Glutamatergic neuron (in vitro differentiated cells): Measurements from ENCODE around the gene SERTAD3. TPM values are rescaled to one million over a fixed set of nuclear protein-coding genes. Genes with fewer than 3 reads are reported as not detected.

Experiments
- DNase-seq: peaks from one replicate; pipeline ENCODE4 v3.0.0; 2022
- H3K27ac Mint-ChIP-seq: one replicate; pipeline ENCODE4 v1.8.0; 2020; ENCODE audit warnings: mild to moderate bottlenecking, mixed read lengths, inconsistent platforms; ENCODE audit not compliant: unreplicated experiment
- H3K27me3 Mint-ChIP-seq: one replicate; pipeline ENCODE4 v1.8.0; 2020; ENCODE audit warnings: mild to moderate bottlenecking, moderate library complexity, mixed read lengths, inconsistent platforms; ENCODE audit not compliant: unreplicated experiment
- H3K36me3 Mint-ChIP-seq: one replicate; pipeline ENCODE4 v1.8.0; 2020; ENCODE audit warnings: mild to moderate bottlenecking, mixed read lengths, inconsistent platforms; ENCODE audit not compliant: unreplicated experiment
- H3K4me1 Mint-ChIP-seq: one replicate; pipeline ENCODE4 v1.8.0; 2020; ENCODE audit warnings: mild to moderate bottlenecking, low read depth, mixed read lengths, inconsistent platforms; ENCODE audit not compliant: unreplicated experiment
- H3K4me3 Mint-ChIP-seq: one replicate; pipeline ENCODE4 v1.8.0; 2020; ENCODE audit warnings: mild to moderate bottlenecking, mixed read lengths, inconsistent platforms; ENCODE audit not compliant: unreplicated experiment
- H3K9me3 Mint-ChIP-seq: one replicate; pipeline ENCODE4 v1.8.0; 2020; ENCODE audit warnings: mild to moderate bottlenecking, moderate library complexity, mixed read lengths, inconsistent platforms; ENCODE audit not compliant: unreplicated experiment
- CTCF ChIP-seq: fragments of 200-600 bp; sonication (generic); IDR thresholded peaks from one replicate; pipeline ENCODE4 v1.5.0; 2021; ENCODE audit not compliant: partially characterized antibody, unreplicated experiment
- total RNA-seq: library from RNA; stranded (reverse); fragmentation: NEBNext Ultra II Directional; extraction: Animal tissue kit (Norgen Biotek cat#: 25700); gene quantifications from one replicate; pipeline ENCODE4 v1.2.1, GENCODE V29; 2021; ENCODE audit not compliant: unreplicated experiment

SERTAD3 gene
- total RNA-seq, 1 donor from 2014 or later = 30.1 TPM

GRCh38 chr19:40425450-40426287 is 18.5 kb downstream of the SERTAD3 start, which contains the start of gene SERTAD1:
SERTAD1 (minus strand) TSS chr19:40425992; CDS start chr19:40423546, 2,446 bp downstream.
- DNase-seq = peak; percentile 100
- peaks cover 8% of the 10 kb centered on the region for H3K9me3 Mint-ChIP-seq
- no peaks in the 10 kb centered on the region for H3K36me3 Mint-ChIP-seq
- H3K27ac Mint-ChIP-seq = peak within 1 kb of the TSS; percentile 81
- peak within 1 kb of the TSS; percentile 94 for H3K4me3 Mint-ChIP-seq
- TF ChIP-seq CTCF = peak; percentile 96
- peaks cover 11% of the 10 kb centered on the region for H3K4me1 Mint-ChIP-seq
- peaks cover 8% of the 10 kb centered on the region for H3K27me3 Mint-ChIP-seq

GRCh38 chr19:40424637-40425449 is 19.3 kb downstream of the SERTAD3 start:
- no peak for DNase-seq
- TF ChIP-seq CTCF = no peak
- Mint-ChIP-seq H3K36me3 (no peaks in the 10 kb centered on the region), H3K27ac (peak overlapping the region; percentile 67), H3K4me3 (peak overlapping the region; percentile 89), H3K4me1 (peaks cover 11% of the 10 kb centered on the region), H3K27me3 (peaks cover 8% of the 10 kb centered on the region), H3K9me3 (peaks cover 8% of the 10 kb centered on the region)

GRCh38 chr19:40423938-40424337 is 20.2 kb downstream of the SERTAD3 start:
- Mint-ChIP-seq H3K36me3 (no peaks in the 10 kb centered on the region), H3K27me3 (peaks cover 10% of the 10 kb centered on the region), H3K4me3 (no peak overlapping the region), H3K4me1 (peaks cover 20% of the 10 kb centered on the region), H3K9me3 (peaks cover 8% of the 10 kb centered on the region), H3K27ac (no peak overlapping the region)
- no peak for TF ChIP-seq CTCF
- DNase-seq = no peak

- Mint-ChIP-seq H3K9me3 (peaks cover 8% of the 10 kb centered on the region), H3K4me3 (peak overlapping the region; percentile 18), H3K27ac (peak overlapping the region; percentile 49)
Measured at GRCh38 chr19:40422748-40423566, 21.2 kb downstream of the SERTAD3 start.

More at GRCh38 chr19:40422748-40423566, 21.2 kb downstream of the SERTAD3 start:
- Mint-ChIP-seq H3K36me3 (no peaks in the 10 kb centered on the region), H3K27me3 (peaks cover 11% of the 10 kb centered on the region), H3K4me1 (peaks cover 22% of the 10 kb centered on the region)
- no peak for DNase-seq
- TF ChIP-seq CTCF = no peak
